ENCODE data around the gene AGR3.

- no peak for TF ChIP-seq MAX (IDR thresholded peaks at IDR 0.05)
- TF ChIP-seq REST (IDR thresholded peaks at IDR 0.05; ENCODE audit: low read depth) = no peak
- TF ChIP-seq CEBPB (IDR thresholded peaks at IDR 0.05) = no peak
- no peak for TF ChIP-seq EP300 (IDR thresholded peaks at IDR 0.05; ENCODE audit: borderline replicate concordance)
- TF ChIP-seq NFIC (IDR thresholded peaks at IDR 0.05) = no peak
- TF ChIP-seq YY1 (IDR thresholded peaks at IDR 0.05; ENCODE audit: low read depth) = no peak
- no peak for TF ChIP-seq TEAD4 (IDR thresholded peaks at IDR 0.05)
- no peak for TF ChIP-seq FOXM1 (IDR thresholded peaks at IDR 0.05; ENCODE audit: borderline replicate concordance, low read depth)
- TF ChIP-seq RAD21 (IDR thresholded peaks at IDR 0.05; ENCODE audit: low read depth) = no peak
- TF ChIP-seq USF1 (IDR thresholded peaks at IDR 0.05) = no peak
- TF ChIP-seq CREB1 (IDR thresholded peaks at IDR 0.05; ENCODE audit: low read depth) = no peak
- no peak for TF ChIP-seq ZBTB7A (IDR thresholded peaks at IDR 0.05; ENCODE audit: low read depth)
- TF ChIP-seq TAF1 (IDR thresholded peaks at IDR 0.05; ENCODE audit: low read depth) = no peak
Measured at GRCh38 chr7:16874066-16874465, 7.7 kb downstream of the AGR3 start.

All from Ishikawa (cell line).